H9 (cell line): ENCODE data around the gene RBSN. TPM values are rescaled to one million over a fixed set of nuclear protein-coding genes. Genes with fewer than 3 reads are reported as not detected.
"Not testable (repeated sequence)": the region's sequence is repeated elsewhere in the genome, so short reads cannot be mapped to it uniquely, and the experiment has no call there.

Experiments
- DNase-seq: peaks from one replicate; pipeline ENCODE4 v3.0.0-alpha.2; 2017
- H2AFZ ChIP-seq: one replicate; pipeline ENCODE4 v1.6.1; 2013; ENCODE audit warnings: mild to moderate bottlenecking, low read length, control low read depth, moderate library complexity
- H2AK5ac ChIP-seq: 2 replicates; pipeline ENCODE4 v1.6.1; 2013; ENCODE audit warnings: low read length, control low read depth, mixed read lengths; ENCODE audit not compliant: insufficient read length
- H2BK120ac ChIP-seq: one replicate; pipeline ENCODE4 v1.6.1; 2013; ENCODE audit warnings: low read depth, mild to moderate bottlenecking, low read length, control low read depth, inconsistent platforms; ENCODE audit not compliant: poor library complexity, severe bottlenecking
- H2BK12ac ChIP-seq: 2 replicates; pipeline ENCODE4 v1.6.1; 2013; ENCODE audit warnings: low read length, control low read depth, mixed read lengths, low read depth; ENCODE audit not compliant: insufficient read length
- H2BK15ac ChIP-seq: 2 replicates; pipeline ENCODE4 v1.6.1; 2013; ENCODE audit warnings: low read depth, low read length, control low read depth
- H2BK20ac ChIP-seq: one replicate; pipeline ENCODE4 v1.6.1; 2013; ENCODE audit warnings: low read depth, mild to moderate bottlenecking, low read length, control low read depth, inconsistent platforms; ENCODE audit not compliant: poor library complexity, severe bottlenecking
- H2BK5ac ChIP-seq: 2 replicates; pipeline ENCODE4 v1.6.1; 2013; ENCODE audit warnings: low read length, control low read depth, mixed read lengths; ENCODE audit not compliant: insufficient read length
- H3K14ac ChIP-seq: 2 replicates; pipeline ENCODE4 v1.6.1; 2013; ENCODE audit warnings: low read length, control low read depth; ENCODE audit not compliant: insufficient read depth
- H3K18ac ChIP-seq: 2 replicates; pipeline ENCODE4 v1.6.1; 2013; ENCODE audit warnings: low read depth, mild to moderate bottlenecking, mixed read lengths, low read length, control low read depth; ENCODE audit not compliant: insufficient read length
- H3K23ac ChIP-seq: 2 replicates; pipeline ENCODE4 v1.6.1; 2013; ENCODE audit warnings: low read length, control low read depth, mixed read lengths, low read depth; ENCODE audit not compliant: insufficient read length
- H3K23me2 ChIP-seq: 2 replicates; pipeline ENCODE4 v1.6.1; 2013; ENCODE audit warnings: low read depth, mild to moderate bottlenecking, mixed read lengths, low read length, control low read depth; ENCODE audit not compliant: insufficient read length, poor library complexity, severe bottlenecking
- H3K27ac ChIP-seq: 2 replicates; pipeline ENCODE4 v1.5.1; 2013; ENCODE audit warnings: low read length, control low read depth, mixed read lengths, low read depth; ENCODE audit not compliant: insufficient read length
- H3K27me3 ChIP-seq: 2 replicates; pipeline ENCODE4 v1.6.1; 2013; ENCODE audit warnings: low read length, control low read depth, inconsistent platforms; ENCODE audit not compliant: insufficient read depth
- H3K4ac ChIP-seq: 2 replicates; pipeline ENCODE4 v1.6.1; 2013; ENCODE audit warnings: low read depth, mild to moderate bottlenecking, control low read depth, inconsistent platforms, low read length, moderate library complexity
- H3K4me1 ChIP-seq: 2 replicates; pipeline ENCODE4 v1.6.1; 2013; ENCODE audit warnings: low read length, control low read depth, inconsistent platforms; ENCODE audit not compliant: insufficient read depth
- H3K4me2 ChIP-seq: 2 replicates; pipeline ENCODE4 v1.6.1; 2013; ENCODE audit warnings: low read length, control low read depth, mixed read lengths; ENCODE audit not compliant: insufficient read length, insufficient read depth
- H3K56ac ChIP-seq: 2 replicates; pipeline ENCODE4 v1.6.1; 2013; ENCODE audit warnings: low read depth, mild to moderate bottlenecking, mixed read lengths, low read length, control low read depth; ENCODE audit not compliant: insufficient read length
- H3K79me1 ChIP-seq: 2 replicates; pipeline ENCODE4 v1.6.1; 2013; ENCODE audit warnings: low read depth, mild to moderate bottlenecking, moderate library complexity, low read length, control low read depth, inconsistent platforms; ENCODE audit not compliant: insufficient read depth, poor library complexity, severe bottlenecking
- H3K79me2 ChIP-seq: 2 replicates; pipeline ENCODE4 v1.6.1; 2013; ENCODE audit warnings: low read length, control low read depth, inconsistent platforms; ENCODE audit not compliant: insufficient read depth
- H3K9ac ChIP-seq: 2 replicates; pipeline ENCODE4 v1.6.1; 2013; ENCODE audit warnings: low read length, control low read depth, mixed read lengths; ENCODE audit not compliant: insufficient read length; ENCODE audit errors: extremely low read depth
- H3K9me3 ChIP-seq: one replicate; pipeline ENCODE4 v1.6.1; 2013; ENCODE audit warnings: low read depth, low read length, inconsistent platforms; ENCODE audit not compliant: control insufficient read depth
- H3T11ph ChIP-seq: one replicate; pipeline ENCODE4 v1.6.1; 2013; ENCODE audit warnings: mild to moderate bottlenecking, low read length, control low read depth, inconsistent platforms
- H4K20me1 ChIP-seq: one replicate; pipeline ENCODE4 v1.6.1; 2013; ENCODE audit not compliant: control insufficient read depth, insufficient read length, insufficient read depth
- H4K5ac ChIP-seq: 2 replicates; pipeline ENCODE4 v1.6.1; 2013; ENCODE audit warnings: low read depth, mild to moderate bottlenecking, mixed read lengths, low read length, control low read depth; ENCODE audit not compliant: insufficient read length
- H4K8ac ChIP-seq: replicated peaks from 2 replicates; pipeline ENCODE4 v1.6.1; 2013; ENCODE audit warnings: low read length, control low read depth, mixed read lengths, low read depth; ENCODE audit not compliant: insufficient read length
- H4K91ac ChIP-seq: 2 replicates; pipeline ENCODE4 v1.6.1; 2013; ENCODE audit warnings: low read depth, mild to moderate bottlenecking, moderate library complexity, mixed read lengths, low read length, control low read depth; ENCODE audit not compliant: insufficient read length
- H3K27ac Mint-ChIP-seq, 3 experiments: 2 replicates in 2 of 3; 3 replicates in 1 of 3; pipeline ENCODE4 v1.8.0; 2020 to 2021; ENCODE audit warnings: mixed read lengths in 3 of 3, mild to moderate bottlenecking in 1 of 3, moderate library complexity in 1 of 3
- H3K27me3 Mint-ChIP-seq: 2 replicates; pipeline ENCODE4 v1.8.0; 2021; ENCODE audit warnings: low read depth, mild to moderate bottlenecking, moderate library complexity, mixed read lengths
- H3K36me3 Mint-ChIP-seq, 3 experiments: 2 replicates in 2 of 3; 3 replicates in 1 of 3; pipeline ENCODE4 v1.8.0; 2020 to 2021; ENCODE audit warnings: low read depth in 3 of 3, mixed read lengths in 3 of 3; ENCODE audit not compliant: insufficient read depth in 1 of 3
- H3K4me1 Mint-ChIP-seq, 2 experiments: 2 replicates each; pipeline ENCODE4 v1.8.0; 2020; ENCODE audit warnings: mixed read lengths in 2 of 2
- H3K4me3 Mint-ChIP-seq, 2 experiments: 2 replicates in 1 of 2; 3 replicates in 1 of 2; pipeline ENCODE4 v1.8.0; 2020 to 2021; ENCODE audit warnings: mild to moderate bottlenecking in 2 of 2, mixed read lengths in 2 of 2, moderate library complexity in 1 of 2
- H3K9me3 Mint-ChIP-seq, 2 experiments: 2 replicates in 1 of 2; 3 replicates in 1 of 2; pipeline ENCODE4 v1.8.0; 2020; ENCODE audit warnings: mild to moderate bottlenecking in 2 of 2, mixed read lengths in 2 of 2, moderate library complexity in 1 of 2
- WGBS: extraction: QIAGEN DNeasy Blood & Tissue Kit; methylation state at CpG from one replicate; pipeline ENCODE4 v1.1.7; 2013; ENCODE audit warnings: missing lambda C conversion rate, low lambda C conversion rate, mixed read lengths; ENCODE audit not compliant: insufficient read length; ENCODE audit errors: extremely low coverage; 5-methylcytosine and 5-hydroxymethylcytosine counted together
- total RNA-seq: library from RNA; stranded (reverse); gene quantifications from 2 replicates; pipeline ENCODE4 v1.2.1, GENCODE V29; 2021

Gene RBSN
- total RNA-seq, 1 experiment from 2014 or later, result 16.0 TPM

- H2BK15ac ChIP-seq, H4K8ac ChIP-seq, H4K5ac ChIP-seq, H3K4me1 Mint-ChIP-seq, H3K4me2 ChIP-seq, H3K23me2 ChIP-seq, H3K9ac ChIP-seq, H3K9me3 Mint-ChIP-seq, H3K14ac ChIP-seq, H2BK12ac ChIP-seq, H4K20me1 ChIP-seq, H3K4ac ChIP-seq, H3T11ph ChIP-seq, H3K79me1 ChIP-seq, H2AFZ ChIP-seq, H2BK20ac ChIP-seq, H3K27ac Mint-ChIP-seq, H3K27ac ChIP-seq, H3K36me3 Mint-ChIP-seq, DNase-seq, H3K23ac ChIP-seq, H2AK5ac ChIP-seq, H4K91ac ChIP-seq, H3K18ac ChIP-seq, H3K27me3 ChIP-seq, H3K79me2 ChIP-seq, H3K9me3 ChIP-seq, H2BK5ac ChIP-seq, H2BK120ac ChIP-seq, H3K4me1 ChIP-seq, H3K56ac ChIP-seq, H3K4me3 Mint-ChIP-seq: not testable (repeated sequence)
- H3K27me3 Mint-ChIP-seq, result peaks cover 28% of the 10 kb centered on the region
- WGBS, result no CpG with 5 or more reads among the region's 2 CpGs
Observed at GRCh38 chr3:15134968-15135367, 36.0 kb upstream of the RBSN start.

GRCh38 chr3:15128403-15128802 is 29.5 kb upstream of the RBSN start:
- H4K20me1 ChIP-seq, H3K27ac Mint-ChIP-seq, H3K4me1 Mint-ChIP-seq, H3K56ac ChIP-seq, H3K9me3 Mint-ChIP-seq, H3K4me2 ChIP-seq, H2BK5ac ChIP-seq, H2BK20ac ChIP-seq, H3K9ac ChIP-seq, H3T11ph ChIP-seq, H2BK12ac ChIP-seq, H3K27ac ChIP-seq, H3K79me2 ChIP-seq, H3K27me3 ChIP-seq, H3K36me3 Mint-ChIP-seq, H4K91ac ChIP-seq, H4K5ac ChIP-seq, H2AFZ ChIP-seq, H2AK5ac ChIP-seq, H3K18ac ChIP-seq, H2BK120ac ChIP-seq, H3K4me1 ChIP-seq, H3K23me2 ChIP-seq, H3K4me3 Mint-ChIP-seq, DNase-seq, H3K79me1 ChIP-seq, H4K8ac ChIP-seq, H3K9me3 ChIP-seq, H3K23ac ChIP-seq, H3K4ac ChIP-seq, H3K14ac ChIP-seq, H2BK15ac ChIP-seq: not testable (repeated sequence)
- H3K27me3 Mint-ChIP-seq, result peaks cover 16% of the 10 kb centered on the region
- no CpG with 5 or more reads among the region's 4 CpGs for WGBS
